Muscle layer of duodenum (tissue), 2 donors: ENCODE results near the gene HPS6.
A peak's percentile ranks its signal among the peaks of the same experiment; 100 is the strongest.

Source experiments
- H3K27ac ChIP-seq: one replicate; pipeline ENCODE4 v1.7.0; 2013; ENCODE audit warnings: mild to moderate bottlenecking, low read length
- H3K27me3 ChIP-seq: one replicate; pipeline ENCODE4 v1.7.0; 2013; ENCODE audit warnings: low read depth, mild to moderate bottlenecking, control low read depth, low read length
- H3K36me3 ChIP-seq, 2 donors: one replicate each; pipeline ENCODE4 v1.7.0; 2013; ENCODE audit warnings: low read length in 2 of 2, control low read depth in 1 of 2, mild to moderate bottlenecking in 1 of 2; ENCODE audit not compliant: insufficient read depth in 2 of 2, control insufficient read depth in 1 of 2
- H3K4me1 ChIP-seq, 2 donors: one replicate each; pipeline ENCODE4 v1.7.0; 2013; ENCODE audit warnings: low read length in 2 of 2, mild to moderate bottlenecking in 2 of 2, control low read depth in 1 of 2, moderate library complexity in 1 of 2; ENCODE audit not compliant: insufficient read depth in 2 of 2, control insufficient read depth in 1 of 2
- H3K4me3 ChIP-seq, 2 donors: one replicate each; pipeline ENCODE4 v1.7.0; 2013; ENCODE audit warnings: low read length in 2 of 2, low read depth in 1 of 2, mild to moderate bottlenecking in 1 of 2
- H3K9me3 ChIP-seq, 2 donors: one replicate each; pipeline ENCODE4 v1.7.0; 2013; ENCODE audit warnings: low read length in 2 of 2, control low read depth in 1 of 2, mild to moderate bottlenecking in 1 of 2; ENCODE audit not compliant: control insufficient read depth in 1 of 2
- donor health status: healthy.

HPS6 gene

GRCh38 chr10:102112210-102112817 is 47.2 kb downstream of the HPS6 start:
- H3K27me3 ChIP-seq: no peaks in the 10 kb centered on the region
- H3K4me3 ChIP-seq: peak overlapping the region in 1 of 2 donors; percentile 65
- peaks cover 25 to 48% of the 10 kb centered on the region in 2 donors for H3K4me1 ChIP-seq
- no peak overlapping the region for H3K27ac ChIP-seq
- H3K9me3 ChIP-seq: no peaks in the 10 kb centered on the region
- peaks cover 32 to 39% of the 10 kb centered on the region in 2 donors for H3K36me3 ChIP-seq

DNA sequence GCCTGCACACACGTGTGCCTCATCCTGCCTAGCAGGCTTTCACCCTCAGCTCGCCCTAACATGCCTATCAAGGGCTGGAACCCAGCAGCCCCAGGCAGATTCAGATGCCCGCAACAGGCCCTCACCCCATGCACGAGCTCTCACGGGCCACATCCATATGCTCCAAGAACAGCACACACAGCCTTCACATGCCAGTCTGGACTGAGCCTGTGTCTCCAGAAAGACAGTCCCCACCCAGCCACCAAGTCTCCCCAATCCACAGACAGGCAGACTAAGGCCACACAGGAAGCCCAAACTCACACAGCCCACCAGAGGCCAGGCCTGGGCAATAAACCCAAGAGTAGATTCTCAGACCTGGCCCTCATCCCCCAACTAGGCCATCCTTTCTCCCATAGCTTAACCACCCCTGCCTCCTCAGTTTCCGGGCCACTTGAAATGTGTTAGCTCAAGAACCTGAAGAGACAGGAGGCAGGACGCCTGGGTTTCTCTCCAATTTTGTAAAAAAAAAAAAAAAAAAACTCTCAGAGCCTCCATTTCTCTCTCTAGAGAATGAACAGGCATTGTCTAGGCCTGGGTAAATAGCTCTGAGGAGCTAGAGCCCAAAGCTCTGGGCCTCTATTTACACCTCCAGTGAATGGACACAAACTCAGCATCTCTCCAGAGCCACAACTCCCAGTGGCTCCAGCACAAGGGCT is 48.3 kb downstream of the HPS6 start:
- Histone ChIP-seq H3K27me3 (no peaks in the 10 kb centered on the region), H3K27ac (peak overlapping the region; percentile 5), H3K4me3 (peak overlapping the region; percentile 65 to 66), H3K4me1 (peaks cover 35 to 58% of the 10 kb centered on the region in 2 donors), H3K36me3 (peaks cover 29 to 30% of the 10 kb centered on the region in 2 donors), H3K9me3 (no peaks in the 10 kb centered on the region)

GRCh38 chr10:102113956-102114857 is 49.1 kb downstream of the HPS6 start:
- peaks cover 41 to 65% of the 10 kb centered on the region in 2 donors for H3K4me1 ChIP-seq

DNA sequence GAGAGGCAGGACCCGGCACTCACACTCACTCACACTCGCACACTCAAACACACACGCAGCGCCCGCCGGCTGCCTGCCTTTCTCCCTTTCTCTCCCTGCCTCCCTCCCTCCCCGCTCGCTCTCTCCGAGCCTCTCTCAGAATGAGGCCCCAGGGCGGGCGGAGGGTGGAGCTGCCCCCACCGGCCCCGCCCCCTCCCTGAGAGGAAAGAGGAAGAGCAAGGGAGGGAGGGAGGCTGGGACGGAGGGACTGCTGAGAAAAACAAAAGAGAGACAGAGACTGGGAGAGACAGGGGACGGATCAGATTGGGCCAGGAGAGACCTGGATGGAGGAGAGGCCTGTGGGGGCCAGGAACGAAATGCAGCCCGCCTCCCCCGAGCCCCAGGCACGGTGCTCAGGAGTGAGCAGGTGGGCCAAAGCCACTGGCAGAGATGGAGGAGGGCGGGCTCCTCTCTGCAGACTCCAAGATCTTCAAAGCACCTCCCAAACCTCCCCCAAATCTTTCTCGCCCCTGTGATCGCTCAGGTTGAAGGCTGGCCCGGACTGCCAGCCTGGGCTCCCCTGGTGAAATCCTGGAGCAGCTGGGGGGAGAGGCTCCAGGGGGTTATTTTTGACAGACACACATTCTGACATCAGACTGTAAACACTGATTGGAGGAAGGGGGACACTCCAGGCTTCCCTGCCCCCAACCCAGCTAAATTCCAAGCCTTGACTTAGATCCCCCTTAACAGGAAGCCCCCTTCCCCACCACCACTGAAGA is 49.9 kb downstream of the HPS6 start:
- Histone ChIP-seq H3K36me3 (peaks cover 13 to 14% of the 10 kb centered on the region in 2 donors), H3K27ac (peak overlapping the region; percentile 72), H3K27me3 (no peaks in the 10 kb centered on the region), H3K4me3 (peak overlapping the region; percentile 60 to 67), H3K9me3 (no peaks in the 10 kb centered on the region), H3K4me1 (peaks cover 41 to 65% of the 10 kb centered on the region in 2 donors)

More at GRCh38 chr10:102113956-102114857, 49.1 kb downstream of the HPS6 start:
- Histone ChIP-seq H3K9me3 (no peaks in the 10 kb centered on the region), H3K27me3 (no peaks in the 10 kb centered on the region), H3K36me3 (peaks cover 21 to 22% of the 10 kb centered on the region in 2 donors), H3K27ac (peak overlapping the region; percentile 5), H3K4me3 (peak overlapping the region; percentile 66 to 67)

DNA sequence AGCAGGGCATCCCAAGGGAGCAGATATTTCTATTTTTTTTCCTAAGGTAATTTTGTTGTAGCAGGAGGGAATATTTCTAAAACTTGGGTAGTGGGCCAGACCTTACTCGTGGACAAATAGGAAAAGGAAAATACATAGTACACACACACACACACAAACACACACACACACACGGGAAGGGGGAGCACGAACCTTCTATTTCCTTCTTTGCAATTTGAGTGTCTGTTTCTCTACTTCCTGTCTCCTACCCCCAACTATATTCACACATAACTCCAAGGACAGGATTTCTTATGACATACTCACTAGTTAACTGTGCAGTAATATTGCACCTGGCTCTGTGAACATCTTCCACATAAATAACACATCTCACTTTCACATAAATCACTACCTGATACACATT is 50.6 kb downstream of the HPS6 start:
- Histone ChIP-seq H3K4me3 (peak overlapping the region; percentile 60 to 67), H3K9me3 (no peaks in the 10 kb centered on the region), H3K27me3 (no peaks in the 10 kb centered on the region), H3K36me3 (peaks cover 6 to 8% of the 10 kb centered on the region in 2 donors), H3K27ac (peak overlapping the region; percentile 72), H3K4me1 (peaks cover 41 to 65% of the 10 kb centered on the region in 2 donors)

DNA sequence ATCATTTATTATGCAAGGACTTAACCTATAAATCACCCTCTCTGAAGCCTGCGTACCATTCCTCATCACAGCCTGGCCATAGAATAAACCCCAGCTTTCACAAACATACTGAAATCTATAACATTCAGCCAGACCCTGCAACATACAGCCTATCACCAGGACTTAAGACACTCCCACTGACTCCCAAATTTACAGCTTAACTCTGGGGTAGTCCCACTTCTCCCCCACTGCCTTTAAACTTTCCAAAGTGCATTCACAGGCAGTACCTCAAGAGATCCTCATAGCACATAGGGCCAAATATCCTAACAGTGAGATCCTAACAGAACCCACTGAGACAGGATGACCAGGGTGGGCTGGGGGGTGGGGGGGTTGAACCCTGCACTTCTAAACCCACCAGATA is 51.5 kb downstream of the HPS6 start:
- Histone ChIP-seq H3K4me3 (peak overlapping the region in 1 of 2 donors; percentile 83), H3K27me3 (no peaks in the 10 kb centered on the region), H3K27ac (peak overlapping the region; percentile 39), H3K36me3 (peaks cover 0 to 3% of the 10 kb centered on the region in 2 donors), H3K4me1 (peaks cover 43 to 65% of the 10 kb centered on the region in 2 donors), H3K9me3 (no peaks in the 10 kb centered on the region)
